Measurements from ENCODE around the gene DUSP6.

Gene DUSP6

GRCh38 chr12:89328151-89329030, 23.9 kb downstream of the DUSP6 start:
- DNase-seq, result no peak

- no peak for DNase-seq
Observed at GRCh38 chr12:89327486-89328094, 24.7 kb downstream of the DUSP6 start.

- DNase-seq, result no peak
Observed at GRCh38 chr12:89326239-89327040, 25.9 kb downstream of the DUSP6 start.

DNA sequence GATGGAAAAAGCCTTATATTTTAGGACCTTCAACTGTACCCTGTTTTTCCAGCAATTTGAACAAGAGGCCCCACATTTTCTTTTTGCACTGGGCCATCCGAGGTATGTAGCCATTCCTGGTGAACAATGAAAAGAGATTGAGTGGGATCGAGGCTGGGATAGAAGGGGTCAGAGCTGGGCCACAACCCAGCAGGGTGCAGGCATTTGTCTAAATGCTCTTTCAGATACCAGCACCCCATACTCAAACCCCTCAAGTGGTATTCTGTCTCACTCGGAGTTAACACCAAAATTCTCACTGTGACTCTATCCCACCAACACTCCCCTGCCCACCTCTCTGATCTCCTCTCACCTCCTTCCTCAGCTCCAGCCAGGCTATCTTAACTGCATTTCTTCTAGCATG, 26.8 kb downstream of the DUSP6 start:
- DNase-seq, result no peak

DNA sequence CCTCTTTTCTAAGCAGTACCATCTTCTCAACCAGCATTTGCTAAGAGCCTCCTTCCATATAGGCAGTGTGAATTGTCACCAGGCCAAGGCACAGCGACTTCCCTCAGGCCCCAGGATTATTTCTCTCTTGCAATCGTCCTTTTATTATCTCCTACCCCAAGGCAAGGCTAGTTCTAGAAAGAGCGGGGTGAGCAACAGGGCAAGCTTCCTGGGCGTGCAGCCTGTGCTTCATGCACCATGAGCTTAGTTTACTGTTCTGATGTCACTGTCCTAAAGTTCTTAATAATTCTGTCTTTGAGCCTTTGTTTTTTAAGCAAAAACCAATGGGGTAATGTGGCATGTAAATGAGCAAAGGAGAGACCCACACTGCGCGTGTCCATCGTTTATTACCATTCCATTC, 27.9 kb downstream of the DUSP6 start:
- DNase-seq, result no peak

- DNase-seq, result no peak
Observed at GRCh38 chr12:89323568-89324218, 28.6 kb downstream of the DUSP6 start.

DNA sequence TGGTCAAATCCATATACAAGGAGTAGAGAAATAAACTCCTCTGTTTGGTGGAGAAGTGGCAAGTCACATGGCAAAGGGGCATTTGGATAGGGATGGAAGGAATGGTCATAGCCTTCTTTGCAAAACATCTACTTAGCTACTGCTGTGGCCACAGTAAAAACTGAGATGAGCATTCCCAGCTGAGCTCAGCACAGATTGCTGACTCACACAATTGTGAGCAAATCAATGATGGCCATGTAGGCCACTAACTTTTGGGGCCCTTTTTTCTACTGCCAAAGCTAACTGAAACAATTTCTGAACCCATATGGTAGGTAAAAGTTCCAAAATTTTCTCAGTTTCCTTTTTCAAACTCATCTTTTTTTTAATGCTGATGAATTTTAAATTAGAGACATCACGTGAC, 31.6 kb downstream of the DUSP6 start:
- no peak for DNase-seq

GRCh38 chr12:89319606-89320005, 32.7 kb downstream of the DUSP6 start:
- DNase-seq, result no peak

DNA sequence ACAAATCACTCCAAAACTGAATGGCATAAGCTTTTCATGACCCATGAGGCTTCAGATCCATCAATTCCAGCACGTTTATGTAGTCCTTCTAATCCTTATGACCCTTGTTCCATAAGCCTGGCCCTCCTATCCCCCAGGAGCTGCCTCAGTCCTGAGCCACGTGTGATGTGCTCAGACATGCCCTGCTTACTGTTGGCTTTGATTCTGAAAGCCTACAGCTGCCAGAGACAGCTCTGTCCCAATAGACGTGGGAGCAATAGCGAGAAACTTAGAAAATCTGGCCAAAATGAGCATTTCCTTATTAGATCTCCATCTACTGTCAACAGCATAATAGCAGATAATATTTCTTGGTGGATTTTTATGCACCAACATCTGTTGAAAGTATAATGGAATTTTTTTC, 33.2 kb downstream of the DUSP6 start:
- DNase-seq, result no peak

DNA sequence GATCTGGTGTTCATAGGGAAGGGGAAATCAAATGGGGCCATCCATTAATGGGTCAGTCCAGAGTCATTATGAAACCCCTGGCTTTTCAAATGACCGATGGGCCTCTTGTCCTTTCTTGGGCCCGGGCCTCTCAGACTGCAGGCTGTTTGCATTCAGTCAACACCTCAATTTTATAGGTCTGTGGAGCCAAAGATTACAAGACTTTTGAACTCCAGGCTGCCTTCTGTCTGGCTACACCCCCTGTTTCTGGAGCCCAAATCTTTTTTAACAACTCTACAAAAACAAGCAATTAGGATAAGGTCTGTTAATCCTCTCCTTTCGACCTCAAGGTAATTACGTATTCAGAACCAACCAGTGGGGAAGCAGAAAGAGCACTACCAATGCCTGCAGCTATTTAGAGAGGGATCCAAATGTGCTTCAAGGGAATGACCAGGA, 35.6 kb downstream of the DUSP6 start:
- DNase-seq, result no peak

DNA sequence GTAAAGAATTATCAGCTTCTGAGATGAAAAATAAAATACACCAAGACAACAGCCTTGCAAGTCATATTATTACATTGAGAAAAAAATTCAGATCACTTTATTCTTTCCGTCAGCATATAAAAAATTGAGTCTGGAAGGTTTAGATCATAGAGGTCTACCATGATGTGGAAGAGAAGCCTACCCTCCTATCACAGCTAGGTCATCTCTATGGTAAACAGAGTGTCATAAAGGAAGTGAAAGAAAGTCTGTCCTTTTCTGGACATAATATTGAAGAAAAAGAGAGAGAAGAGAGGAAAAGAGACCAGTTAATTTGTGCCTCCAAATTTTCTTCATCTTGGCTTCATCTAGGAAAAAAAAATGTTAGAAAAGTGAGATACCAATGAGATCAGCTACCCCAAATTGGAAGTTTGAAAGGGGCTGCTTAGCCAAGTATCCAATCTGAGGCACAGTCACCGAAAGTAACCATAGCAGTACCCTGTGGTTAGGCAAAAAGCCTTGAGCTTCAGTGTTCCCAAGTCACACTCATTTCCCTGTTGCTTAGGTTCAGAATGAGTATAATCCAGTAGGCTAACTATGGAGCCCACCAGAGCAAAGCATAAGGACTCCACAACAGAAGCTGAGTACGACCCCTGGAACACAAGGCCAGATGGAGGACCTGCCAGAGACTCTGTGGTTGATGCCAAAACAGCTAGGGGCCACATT, 38.1 kb downstream of the DUSP6 start:
- DNase-seq, result no peak

DNA sequence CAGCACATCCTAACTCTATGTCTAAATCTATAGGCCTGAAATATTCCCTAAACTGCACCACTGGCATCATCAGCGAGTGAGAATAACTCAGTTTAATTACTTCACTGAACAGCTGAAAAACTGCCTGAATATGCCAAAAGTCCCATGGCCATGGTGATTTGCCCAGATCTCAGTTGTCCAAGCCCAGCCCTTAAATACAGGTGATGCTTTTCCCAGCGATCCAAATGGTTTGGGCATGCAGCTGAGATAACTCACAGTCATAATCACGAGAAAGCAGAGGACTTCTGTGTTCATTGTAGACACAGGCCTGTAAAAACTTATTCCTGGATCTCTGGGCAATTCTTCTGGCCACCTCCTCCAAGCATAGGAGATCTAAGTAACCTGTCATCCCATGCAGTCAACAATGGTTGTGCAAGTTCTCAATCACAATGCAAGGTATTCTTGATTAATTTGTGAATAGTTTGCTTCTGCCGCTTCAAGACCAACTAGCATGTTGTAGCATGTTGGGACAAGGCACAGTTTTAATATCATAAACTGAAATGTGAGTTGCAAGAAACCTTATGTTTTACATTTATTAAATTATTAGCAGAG, 40.5 kb downstream of the DUSP6 start:
- DNase-seq, result no peak

GRCh38 chr12:89309815-89310214, 42.5 kb downstream of the DUSP6 start:
- DNase-seq, result no peak

DNA sequence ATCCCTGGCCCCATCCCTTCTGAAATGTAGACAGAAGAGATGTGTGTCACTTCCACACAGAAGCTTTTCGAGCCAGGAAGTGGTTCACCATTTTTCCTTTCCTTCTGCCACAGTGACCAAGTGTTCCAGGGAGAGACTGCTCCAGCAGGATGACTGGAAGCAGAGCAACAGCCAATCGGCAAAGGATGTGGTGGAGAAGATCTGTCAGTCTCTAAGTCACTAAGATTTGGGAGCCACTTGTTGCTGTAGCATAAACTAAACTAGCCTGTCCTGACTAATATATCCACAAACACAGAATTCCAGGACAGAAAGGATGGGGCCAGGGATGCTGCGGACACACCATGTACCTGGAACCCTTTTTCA, 42.9 kb downstream of the DUSP6 start:
- DNase-seq, result no peak

DNA sequence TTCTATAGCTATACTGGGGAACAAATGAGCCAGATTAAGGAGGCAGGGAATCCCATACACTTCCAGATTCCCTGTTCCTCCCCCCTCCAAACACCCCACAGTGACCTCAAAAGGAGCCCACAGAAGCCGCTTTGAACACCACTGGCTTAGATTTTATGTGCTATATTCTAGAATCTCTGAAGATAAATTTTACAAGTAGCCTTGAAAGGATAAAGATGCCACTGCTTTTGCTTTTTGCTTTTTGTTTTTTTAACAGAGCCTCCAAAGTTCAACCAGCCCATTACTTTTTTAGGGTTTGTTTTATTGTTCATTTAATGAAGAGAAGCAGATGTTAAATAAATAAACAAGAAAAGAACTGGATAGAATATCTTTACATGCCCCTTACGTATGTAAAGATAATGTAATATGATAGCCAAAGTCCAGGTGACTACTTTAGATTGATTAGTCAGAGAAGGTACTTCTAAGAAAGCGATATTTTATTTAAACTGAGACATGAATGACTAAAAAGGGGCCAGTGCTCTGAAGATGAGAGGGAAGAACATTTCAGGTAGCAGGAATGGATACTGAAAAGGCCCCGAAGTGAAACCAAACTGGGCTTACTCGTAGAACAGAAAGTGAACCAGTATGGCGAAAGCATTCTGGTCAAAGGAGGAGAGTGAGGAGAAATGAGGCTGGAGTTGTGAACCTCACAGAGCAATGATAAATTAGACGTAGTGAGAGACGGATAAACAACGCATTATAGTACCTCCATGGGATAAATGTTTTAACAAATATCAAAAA, 44.6 kb downstream of the DUSP6 start:
- no peak for DNase-seq

- no peak for DNase-seq
Observed at GRCh38 chr12:89306827-89307473, 45.4 kb downstream of the DUSP6 start.

DNA sequence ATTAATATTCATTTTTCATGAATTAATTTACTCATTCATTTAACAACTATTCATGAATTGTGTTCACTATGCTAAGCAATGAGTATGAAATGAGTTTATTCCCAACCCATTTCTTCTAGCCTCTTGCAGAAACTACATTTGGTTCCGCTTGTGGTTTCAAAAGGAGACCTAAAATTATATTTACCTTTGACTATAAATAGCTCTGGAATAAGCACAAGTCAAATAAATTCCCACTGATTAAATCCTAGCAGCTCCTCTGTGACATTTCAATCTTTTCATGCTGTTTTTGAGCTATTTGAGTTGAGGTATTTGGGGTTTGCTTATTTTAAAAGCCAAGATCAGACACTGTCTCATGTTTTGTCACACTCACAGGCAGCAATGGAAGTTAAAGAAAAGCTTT, 46.9 kb downstream of the DUSP6 start:
- DNase-seq, result no peak

DNA sequence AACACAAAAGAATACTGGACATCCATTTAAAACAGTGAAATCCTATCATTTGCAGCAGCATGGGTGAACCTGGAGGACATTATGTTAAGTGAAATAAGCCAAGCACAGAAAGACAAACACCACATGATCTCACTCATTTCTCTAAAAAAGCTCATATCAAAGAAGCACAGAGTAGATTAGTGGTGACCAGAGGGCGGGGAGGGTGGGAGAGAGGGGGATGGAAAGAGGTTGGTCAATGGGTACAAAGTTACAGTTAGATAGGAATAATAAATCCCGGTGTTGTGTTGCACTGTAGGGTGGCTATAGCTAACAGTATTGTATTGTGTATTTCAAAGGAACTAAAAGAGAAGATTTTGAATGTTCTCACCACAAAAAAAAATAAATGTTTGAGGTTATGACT, 52.4 kb downstream of the DUSP6 start:
- no peak for DNase-seq

GRCh38 chr12:89299417-89299816, 52.9 kb downstream of the DUSP6 start:
- DNase-seq, result no peak

All from NCI-H1694 (cell line).